H4 (cell line): ENCODE measurements around the gene MIGA2. TPM values are rescaled to one million over a fixed set of nuclear protein-coding genes. Genes with fewer than 3 reads are reported as not detected.
"Not testable (repeated sequence)": the region's sequence is repeated elsewhere in the genome, so short reads cannot be mapped to it uniquely, and the experiment has no call there.

ENCODE experiments used
- DNase-seq: peaks from one replicate; pipeline ENCODE4 v3.0.0-alpha.2; 2015; ENCODE audit warnings: low spot score
- total RNA-seq: library from RNA; depleted of rRNA; stranded (reverse); fragments of >200 nt; shearing (Covaris generic); gene quantifications from 2 replicates; pipeline ENCODE4 v1.2.3, GENCODE V29; 2014; rRNA removed

Gene MIGA2, protein sequence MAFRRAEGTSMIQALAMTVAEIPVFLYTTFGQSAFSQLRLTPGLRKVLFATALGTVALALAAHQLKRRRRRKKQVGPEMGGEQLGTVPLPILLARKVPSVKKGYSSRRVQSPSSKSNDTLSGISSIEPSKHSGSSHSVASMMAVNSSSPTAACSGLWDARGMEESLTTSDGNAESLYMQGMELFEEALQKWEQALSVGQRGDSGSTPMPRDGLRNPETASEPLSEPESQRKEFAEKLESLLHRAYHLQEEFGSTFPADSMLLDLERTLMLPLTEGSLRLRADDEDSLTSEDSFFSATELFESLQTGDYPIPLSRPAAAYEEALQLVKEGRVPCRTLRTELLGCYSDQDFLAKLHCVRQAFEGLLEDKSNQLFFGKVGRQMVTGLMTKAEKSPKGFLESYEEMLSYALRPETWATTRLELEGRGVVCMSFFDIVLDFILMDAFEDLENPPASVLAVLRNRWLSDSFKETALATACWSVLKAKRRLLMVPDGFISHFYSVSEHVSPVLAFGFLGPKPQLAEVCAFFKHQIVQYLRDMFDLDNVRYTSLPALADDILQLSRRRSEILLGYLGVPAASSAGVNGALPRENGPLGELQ
- 9.3 and 18.2 TPM in 2 replicates for total RNA-seq

- peak; percentile 99 for DNase-seq
Measured at GRCh38 chr9:129036241-129036922, at the start of gene MIGA2. MIGA2 (plus strand) TSS chr9:129036626; CDS start chr9:129040595, 3,969 bp downstream.

GRCh38 chr9:128986671-128987070 is 49.8 kb upstream of the MIGA2 start:
- DNase-seq: no peak

DNA sequence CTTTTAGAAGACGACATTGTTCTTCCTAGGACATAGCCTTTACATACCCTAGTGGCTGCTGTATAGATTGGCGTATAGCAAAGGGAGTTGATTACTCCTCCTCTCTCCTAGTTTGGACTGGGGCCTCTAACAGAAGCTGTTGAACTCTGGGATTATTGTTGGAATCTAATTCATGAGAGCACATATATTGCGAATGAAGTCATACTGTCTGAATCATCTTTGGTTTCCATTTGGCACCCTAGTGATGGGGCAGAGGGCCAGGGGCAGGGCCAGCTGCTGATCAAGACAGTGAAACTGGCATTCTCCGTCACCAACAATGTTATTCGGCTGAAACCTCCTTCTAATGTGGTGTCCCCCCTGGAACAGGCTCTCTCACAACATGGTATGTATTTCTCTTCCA is 48.6 kb upstream of the MIGA2 start:
- no peak for DNase-seq

DNA sequence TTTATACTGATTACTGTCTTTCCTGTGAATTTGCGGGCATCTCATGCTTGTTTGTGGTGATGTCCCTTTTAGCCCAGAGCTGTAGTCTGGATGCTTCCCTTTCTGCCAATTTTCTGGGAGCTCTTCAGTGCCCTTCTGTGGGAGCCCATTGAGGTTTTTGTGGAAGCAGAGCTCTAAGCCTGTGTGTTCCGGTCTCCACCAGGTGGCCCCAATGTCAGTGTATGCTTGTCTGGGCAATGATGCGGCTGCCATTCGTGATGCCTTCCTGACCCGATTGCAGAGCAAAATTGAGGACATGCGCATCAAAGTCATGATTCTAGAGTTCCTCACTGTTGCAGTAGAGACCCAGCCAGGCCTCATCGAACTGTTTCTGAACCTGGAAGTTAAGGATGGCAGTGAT is 43.4 kb upstream of the MIGA2 start:
- DNase-seq: no peak

DNA sequence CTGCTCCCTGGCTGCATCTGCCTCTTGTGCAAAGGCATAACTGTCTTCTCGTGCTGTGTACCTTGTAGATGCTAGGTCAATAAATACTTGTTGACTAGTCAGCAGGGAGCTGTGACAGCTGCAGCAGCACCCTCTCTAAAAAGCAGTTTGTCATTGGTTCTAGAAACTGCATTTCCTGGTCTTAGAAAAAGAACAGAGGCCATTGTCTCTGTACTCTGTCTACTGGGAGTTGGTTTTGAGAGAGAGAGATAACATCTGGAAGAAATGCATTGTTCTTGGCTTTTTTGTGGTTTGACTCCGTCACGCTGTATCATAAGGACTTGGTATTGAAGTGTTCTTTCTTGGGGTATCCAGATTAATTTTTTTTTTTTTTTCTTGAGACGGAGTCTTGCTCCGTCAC is 40.6 kb upstream of the MIGA2 start:
- DNase-seq: no peak

DNA sequence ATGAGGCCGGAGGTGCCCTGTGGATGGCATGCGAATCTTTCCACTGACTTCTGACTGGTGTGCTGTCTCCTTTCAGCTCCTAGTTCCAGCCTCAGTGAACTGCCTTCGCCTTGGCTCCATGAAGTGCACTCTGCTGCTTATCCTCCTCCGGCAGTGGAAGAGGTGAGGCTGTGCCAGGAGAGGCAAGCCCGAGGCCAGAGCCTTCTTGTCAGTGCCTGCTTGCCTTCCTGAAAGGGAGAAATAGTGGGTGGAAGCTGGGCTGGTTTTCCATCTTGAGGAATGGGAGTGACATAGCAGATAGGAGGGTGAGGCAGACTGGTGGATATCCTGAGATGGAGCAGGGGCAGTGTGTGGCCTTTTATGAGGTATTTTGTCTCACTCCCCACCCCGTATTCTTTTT is 38.0 kb upstream of the MIGA2 start:
- no peak for DNase-seq

GRCh38 chr9:128999581-129000206 is 36.7 kb upstream of the MIGA2 start:
- no peak for DNase-seq

- DNase-seq: no peak
Measured at GRCh38 chr9:129001504-129002325, 34.7 kb upstream of the MIGA2 start.

- DNase-seq: no peak
Measured at GRCh38 chr9:129002992-129003391, 33.4 kb upstream of the MIGA2 start.

- not testable (repeated sequence) for DNase-seq
Measured at GRCh38 chr9:129004173-129004572, 32.3 kb upstream of the MIGA2 start.

DNA sequence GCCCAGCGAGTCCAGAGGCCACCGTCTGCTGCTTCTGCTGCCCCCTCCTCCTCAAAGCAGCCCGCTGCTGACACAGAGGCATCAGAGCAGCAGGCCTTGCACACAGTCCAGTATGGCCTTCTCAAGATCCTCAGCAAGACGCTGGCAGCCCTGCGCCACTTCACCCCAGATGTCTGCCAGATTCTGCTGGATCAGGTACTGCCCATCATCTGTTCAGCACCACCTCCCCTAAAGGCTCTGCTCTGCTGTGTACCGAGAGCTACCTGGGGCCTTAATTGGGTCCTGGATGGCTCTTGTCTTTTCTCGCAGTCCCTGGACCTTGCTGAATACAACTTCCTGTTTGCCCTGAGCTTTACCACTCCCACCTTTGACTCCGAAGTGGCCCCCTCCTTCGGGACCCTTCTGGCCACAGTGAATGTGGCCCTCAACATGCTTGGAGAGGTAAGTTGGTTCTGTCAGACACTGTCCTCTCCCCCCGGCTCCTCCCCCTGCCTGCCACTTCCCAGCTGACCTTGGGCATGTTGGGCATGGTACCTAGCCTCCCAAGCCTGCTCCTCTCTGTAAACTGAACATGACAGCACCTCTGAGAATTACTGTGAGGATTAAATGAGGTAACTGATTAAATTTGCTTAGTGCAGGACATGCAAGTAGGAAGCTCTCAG is 31.0 kb upstream of the MIGA2 start:
- DNase-seq: no peak

- DNase-seq: peak; percentile 60
Measured at GRCh38 chr9:129006328-129007034, 29.9 kb upstream of the MIGA2 start.

DNA sequence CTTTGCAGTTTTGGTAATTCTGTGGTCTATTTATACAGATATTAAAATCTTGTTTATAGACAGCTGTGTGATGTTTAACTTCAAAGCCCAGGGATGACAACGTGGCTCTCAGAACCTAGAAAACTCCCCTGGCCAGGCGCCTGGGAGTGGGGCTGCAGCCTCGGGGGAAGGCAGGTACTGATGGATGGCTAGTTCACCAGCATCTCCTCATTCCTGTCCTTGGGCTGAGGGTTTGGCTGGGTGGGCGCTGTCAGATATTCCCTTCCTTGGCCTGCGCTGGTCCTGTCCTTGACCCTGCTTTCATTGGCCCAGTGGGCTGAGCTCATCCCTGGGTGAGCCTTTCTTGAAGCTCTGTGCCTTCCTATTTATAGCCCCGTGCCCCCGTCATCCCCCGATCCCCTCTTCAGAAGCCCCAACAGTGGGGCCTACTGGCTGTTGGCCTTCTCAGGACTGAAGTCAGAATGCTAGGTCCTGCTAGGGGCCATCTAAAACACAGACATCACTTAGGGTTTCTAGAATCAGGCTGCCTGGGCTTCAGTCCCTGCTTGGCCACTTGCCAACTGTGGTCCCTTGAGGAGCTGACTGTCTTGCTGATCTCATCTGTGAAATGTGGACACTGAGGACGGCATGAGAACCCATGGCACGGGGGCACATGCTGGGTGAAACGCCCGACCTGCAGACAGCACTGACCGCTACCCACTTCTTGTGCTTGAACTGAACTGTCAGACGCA is 29.2 kb upstream of the MIGA2 start:
- no peak for DNase-seq

GRCh38 chr9:129007766-129008468 is 28.5 kb upstream of the MIGA2 start:
- DNase-seq: no peak

DNA sequence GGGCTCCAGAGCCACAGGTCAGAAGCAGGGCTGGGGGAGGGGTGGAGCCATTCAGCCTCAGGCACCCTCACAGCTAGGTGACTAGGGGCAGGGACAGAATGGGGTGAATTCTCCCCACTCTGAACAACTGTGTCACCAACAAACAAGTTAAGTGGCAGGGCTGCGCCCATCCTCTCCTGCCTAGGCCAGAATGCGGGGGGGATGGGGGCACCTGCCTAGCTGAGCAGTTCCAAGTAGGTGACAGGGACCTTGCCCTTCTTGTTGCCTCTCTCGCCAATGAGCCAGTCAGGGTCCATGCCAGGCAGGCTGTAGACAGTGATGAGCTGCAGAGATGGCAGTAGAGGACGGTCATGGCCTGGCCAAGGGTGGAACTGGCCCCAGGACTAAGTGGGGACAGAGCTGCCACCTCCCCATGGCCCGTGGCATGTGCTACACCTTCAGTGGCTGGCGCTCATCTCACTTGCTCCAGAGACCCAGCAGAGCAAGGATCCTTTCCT is 27.9 kb upstream of the MIGA2 start:
- DNase-seq: peak; percentile 2

DNA sequence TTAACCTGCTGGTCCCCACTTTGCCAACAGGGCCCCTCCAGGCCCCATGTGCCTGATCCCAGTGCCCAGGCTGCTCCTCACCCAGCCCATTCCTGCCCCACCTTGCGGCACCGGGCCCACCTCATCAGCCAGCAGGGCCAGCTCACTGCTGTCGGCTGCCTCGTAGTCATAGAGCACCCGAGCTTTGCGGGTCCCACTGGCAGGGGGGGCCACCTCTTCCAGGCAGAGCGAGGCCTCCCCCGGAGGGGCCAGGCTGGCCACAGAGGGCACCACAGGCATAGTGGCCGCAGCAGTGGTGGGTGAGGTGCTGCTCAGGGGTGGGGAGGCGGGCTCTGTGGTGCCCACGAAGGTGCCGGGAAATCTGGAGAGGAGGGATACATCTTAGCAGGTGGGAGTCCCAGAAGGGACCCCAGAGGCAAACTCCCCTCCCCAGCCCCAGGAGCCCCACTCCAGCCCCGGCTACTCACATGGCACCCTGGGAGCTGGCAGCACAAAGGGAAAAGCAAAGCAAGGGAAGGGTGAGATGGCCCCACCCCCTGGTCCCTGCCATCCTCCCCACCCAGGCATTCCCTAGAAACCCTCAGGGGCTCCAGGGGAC is 27.3 kb upstream of the MIGA2 start:
- no peak for DNase-seq

- no peak for DNase-seq
Measured at GRCh38 chr9:129009584-129010141, 26.8 kb upstream of the MIGA2 start.
